HEK293 (cell line): ENCODE results near the gene RNF126.
A peak's percentile ranks its signal among the peaks of the same experiment; 100 is the strongest.

Experiments
- CTCF ChIA-PET: fragments of 350-600 bp; formaldehyde crosslinking; extraction: SDS; loops from one replicate; lab custom pipeline; 2021; ENCODE audit warnings: antibody characterized with exemption; lab: Yijun Ruan, JAX
- POLR2A ChIA-PET: fragments of 300-600 bp; formaldehyde crosslinking; extraction: SDS; loops from one replicate; lab custom pipeline; 2020; ENCODE audit warnings: antibody characterized with exemption, inconsistent platforms; lab: Yijun Ruan, JAX
- H3K27ac ChIP-seq: fragments of 200-500 bp; sonication (Bioruptor generic); 2 replicates; pipeline ENCODE4 v1.5.1; 2014; ENCODE audit warnings: low read depth, low read length, control low read depth, inconsistent platforms; ENCODE audit errors: extremely low read depth
- H3K36me3 ChIP-seq, 2 experiments: fragments of 200-500 bp in 1 of 2; sonication (Bioruptor generic) in 1 of 2; 1 replicate in 1 of 2; 2 replicates in 1 of 2; pipeline ENCODE4 v1.5.1; 2014 to 2017; ENCODE audit warnings: inconsistent platforms in 2 of 2, low read length in 2 of 2; ENCODE audit not compliant: control insufficient read depth in 2 of 2, insufficient read depth in 1 of 2
- H3K4me1 ChIP-seq: fragments of 200-500 bp; sonication (Bioruptor generic); 2 replicates; pipeline ENCODE4 v1.5.1; 2014; ENCODE audit warnings: mild to moderate bottlenecking, low read length, inconsistent platforms; ENCODE audit not compliant: control insufficient read depth, insufficient read depth
- H3K4me3 ChIP-seq: 2 replicates; pipeline ENCODE4 v1.5.1; 2011; ENCODE audit warnings: low read depth, mild to moderate bottlenecking, control low read depth, low read length, moderate library complexity
- H3K9me3 ChIP-seq: fragments of 200-500 bp; sonication (Bioruptor generic); 2 replicates; pipeline ENCODE4 v1.5.1; 2014; ENCODE audit warnings: low read depth, low read length, inconsistent platforms; ENCODE audit not compliant: control insufficient read depth, insufficient read depth
- BCL11A ChIP-seq: fragments of 450-650 bp; formaldehyde crosslinking; IDR thresholded peaks from 2 replicates; pipeline ENCODE4 v1.5.1; 2016; ENCODE audit warnings: low read depth, missing biosample characterization, missing genetic modification characterization
- IKZF3 ChIP-seq: fragments of 450-650 bp; IDR thresholded peaks from 2 replicates; pipeline ENCODE4 v1.5.0; 2018; ENCODE audit warnings: missing biosample characterization, mild to moderate bottlenecking, missing genetic modification characterization, moderate library complexity
- KLF1 ChIP-seq: fragments of 450-650 bp; formaldehyde crosslinking; IDR thresholded peaks from 2 replicates; pipeline ENCODE4 v1.5.1; 2016; ENCODE audit warnings: missing biosample characterization, missing genetic modification characterization
- KLF8 ChIP-seq: fragments of 450-650 bp; formaldehyde crosslinking; IDR thresholded peaks from 2 replicates; pipeline ENCODE4 v1.5.1; 2016; ENCODE audit warnings: missing biosample characterization, missing genetic modification characterization
- KLF9 ChIP-seq: fragments of 450-650 bp; formaldehyde crosslinking; IDR thresholded peaks from 2 replicates; pipeline ENCODE4 v1.5.1; 2016; ENCODE audit warnings: missing biosample characterization, missing genetic modification characterization, low read depth
- MYNN ChIP-seq: fragments of 450-650 bp; formaldehyde crosslinking; IDR thresholded peaks from 2 replicates; pipeline ENCODE4 v1.5.1; 2016; ENCODE audit warnings: missing biosample characterization, missing genetic modification characterization, borderline replicate concordance
- SCRT2 ChIP-seq: fragments of 450-650 bp; formaldehyde crosslinking; IDR thresholded peaks from 2 replicates; pipeline ENCODE4 v1.5.1; 2016; ENCODE audit warnings: missing biosample characterization, missing genetic modification characterization
- SP2 ChIP-seq: fragments of 450-650 bp; formaldehyde crosslinking; IDR thresholded peaks from 2 replicates; pipeline ENCODE4 v1.5.1; 2016; ENCODE audit warnings: missing biosample characterization, missing genetic modification characterization
- ZBTB20 ChIP-seq: fragments of 450-650 bp; formaldehyde crosslinking; IDR thresholded peaks from 2 replicates; pipeline ENCODE4 v1.5.1; 2016; ENCODE audit warnings: missing biosample characterization, missing genetic modification characterization
- ZFP69B ChIP-seq: fragments of 450-650 bp; formaldehyde crosslinking; IDR thresholded peaks from 2 replicates; pipeline ENCODE4 v1.5.1; 2016; ENCODE audit warnings: missing biosample characterization, missing genetic modification characterization
- ZNF114 ChIP-seq: fragments of 450-650 bp; formaldehyde crosslinking; IDR thresholded peaks from 2 replicates; pipeline ENCODE4 v1.5.0; 2017; ENCODE audit warnings: missing biosample characterization, missing genetic modification characterization
- ZNF2 ChIP-seq: fragments of 450-650 bp; formaldehyde crosslinking; IDR thresholded peaks from 2 replicates; pipeline ENCODE4 v1.5.1; 2016; ENCODE audit warnings: missing biosample characterization, missing genetic modification characterization
- ZNF302 ChIP-seq: fragments of 450-650 bp; formaldehyde crosslinking; IDR thresholded peaks from 2 replicates; pipeline ENCODE4 v1.5.1; 2016; ENCODE audit warnings: missing biosample characterization, missing genetic modification characterization, low read depth
- ZNF341 ChIP-seq: fragments of 450-650 bp; formaldehyde crosslinking; IDR thresholded peaks from 2 replicates; pipeline ENCODE4; 2016; ENCODE audit warnings: low read depth, missing biosample characterization, missing genetic modification characterization
- ZNF366 ChIP-seq: fragments of 450-650 bp; formaldehyde crosslinking; conservative IDR thresholded peaks from 2 replicates; pipeline ENCODE4 v1.5.1; 2016; ENCODE audit warnings: missing biosample characterization, missing genetic modification characterization
- ZNF37A ChIP-seq: fragments of 450-650 bp; IDR thresholded peaks from 2 replicates; pipeline ENCODE4 v1.5.1; 2018; ENCODE audit warnings: missing biosample characterization, missing genetic modification characterization
- ZNF416 ChIP-seq: fragments of 450-650 bp; formaldehyde crosslinking; IDR thresholded peaks from 2 replicates; pipeline ENCODE4 v1.5.1; 2016; ENCODE audit warnings: missing biosample characterization, missing genetic modification characterization
- ZNF548 ChIP-seq: fragments of 450-650 bp; formaldehyde crosslinking; IDR thresholded peaks from 2 replicates; pipeline ENCODE4 v1.5.1; 2016; ENCODE audit warnings: missing biosample characterization, missing genetic modification characterization
- ZNF561 ChIP-seq: fragments of 450-650 bp; IDR thresholded peaks from 2 replicates; pipeline ENCODE4 v1.5.1; 2018; ENCODE audit warnings: missing biosample characterization, missing genetic modification characterization, borderline replicate concordance
- ZNF600 ChIP-seq: fragments of 450-650 bp; formaldehyde crosslinking; IDR thresholded peaks from 2 replicates; pipeline ENCODE4 v1.5.1; 2016; ENCODE audit warnings: missing biosample characterization, missing genetic modification characterization
- ZNF639 ChIP-seq: fragments of 450-650 bp; formaldehyde crosslinking; IDR thresholded peaks from 2 replicates; pipeline ENCODE4 v1.5.1; 2016; ENCODE audit warnings: missing biosample characterization, missing genetic modification characterization
- ZXDB ChIP-seq: fragments of 450-650 bp; formaldehyde crosslinking; IDR thresholded peaks from 2 replicates; pipeline ENCODE4 v1.5.1; 2016; ENCODE audit warnings: missing biosample characterization, missing genetic modification characterization
- TF ChIP-seq, protein P1 (sequence below): fragments of 450-650 bp; formaldehyde crosslinking; IDR thresholded peaks from 2 replicates; pipeline ENCODE4 v1.5.1; 2016; ENCODE audit warnings: missing biosample characterization, missing genetic modification characterization
- TF ChIP-seq, protein P2 (sequence below): fragments of 450-650 bp; formaldehyde crosslinking; IDR thresholded peaks from 2 replicates; pipeline ENCODE4 v1.5.1; 2017; ENCODE audit warnings: missing biosample characterization, missing genetic modification characterization

Gene RNF126

DNA sequence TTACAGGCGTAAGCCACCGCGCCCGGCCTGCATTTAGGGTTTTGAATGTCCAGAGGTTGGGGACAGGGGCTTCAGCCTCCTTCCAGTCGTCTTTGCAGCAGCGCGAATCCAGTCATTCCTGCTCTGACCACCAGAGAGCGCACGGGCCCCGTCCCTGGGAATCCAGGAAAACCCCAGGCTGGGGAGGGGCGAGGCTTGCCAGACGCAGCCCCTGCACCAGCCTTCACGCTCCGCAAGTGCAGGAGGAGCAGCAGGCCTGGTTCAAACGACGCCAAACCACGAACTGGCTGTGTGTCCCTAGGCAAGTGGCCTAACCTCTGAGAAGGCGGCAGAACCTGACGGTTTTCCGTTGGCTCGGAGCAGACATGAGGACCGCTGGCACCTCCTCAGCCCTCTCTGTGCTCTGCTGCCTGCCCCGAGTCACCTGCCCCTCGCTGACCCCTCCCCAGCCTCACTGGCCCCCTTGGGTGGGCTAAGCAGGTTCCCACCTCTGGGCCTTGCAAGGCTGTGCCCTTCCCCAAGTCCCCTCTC is 2.0 kb upstream of the RNF126 start (continued):
- TF ChIP-seq, protein P1, sequence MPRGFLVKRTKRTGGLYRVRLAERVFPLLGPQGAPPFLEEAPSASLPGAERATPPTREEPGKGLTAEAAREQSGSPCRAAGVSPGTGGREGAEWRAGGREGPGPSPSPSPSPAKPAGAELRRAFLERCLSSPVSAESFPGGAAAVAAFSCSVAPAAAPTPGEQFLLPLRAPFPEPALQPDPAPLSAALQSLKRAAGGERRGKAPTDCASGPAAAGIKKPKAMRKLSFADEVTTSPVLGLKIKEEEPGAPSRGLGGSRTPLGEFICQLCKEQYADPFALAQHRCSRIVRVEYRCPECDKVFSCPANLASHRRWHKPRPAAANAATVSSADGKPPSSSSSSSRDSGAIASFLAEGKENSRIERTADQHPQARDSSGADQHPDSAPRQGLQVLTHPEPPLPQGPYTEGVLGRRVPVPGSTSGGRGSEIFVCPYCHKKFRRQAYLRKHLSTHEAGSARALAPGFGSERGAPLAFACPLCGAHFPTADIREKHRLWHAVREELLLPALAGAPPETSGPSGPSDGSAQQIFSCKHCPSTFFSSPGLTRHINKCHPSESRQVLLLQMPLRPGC (tag by site-specific recombination) = no peak
- TF ChIP-seq KLF8 (peak; percentile 69), IKZF3 (tag by site-specific recombination) (peak; percentile 71; the same call in 1 of the 2 replicates), ZNF341 (tag by site-specific recombination) (peak; percentile 77), ZBTB20 (tag by site-specific recombination) (peak; percentile 37; the same call in 1 of the 2 replicates), ZNF600 (tag by site-specific recombination) (peak; percentile 48; the same call in 1 of the 2 replicates), ZNF639 (tag by site-specific recombination) (peak; percentile 21; the same call in 1 of the 2 replicates), ZXDB (peak; percentile 76), ZNF548 (tag by site-specific recombination) (no peak), SCRT2 (tag by site-specific recombination) (no peak), KLF1 (tag by site-specific recombination) (0 out of 2 replicates have a peak, but pooled peaks have one; percentile 23), ZNF2 (tag by site-specific recombination) (0 out of 2 replicates have a peak, but pooled peaks have one; percentile 49)
- TF ChIP-seq, protein P2, sequence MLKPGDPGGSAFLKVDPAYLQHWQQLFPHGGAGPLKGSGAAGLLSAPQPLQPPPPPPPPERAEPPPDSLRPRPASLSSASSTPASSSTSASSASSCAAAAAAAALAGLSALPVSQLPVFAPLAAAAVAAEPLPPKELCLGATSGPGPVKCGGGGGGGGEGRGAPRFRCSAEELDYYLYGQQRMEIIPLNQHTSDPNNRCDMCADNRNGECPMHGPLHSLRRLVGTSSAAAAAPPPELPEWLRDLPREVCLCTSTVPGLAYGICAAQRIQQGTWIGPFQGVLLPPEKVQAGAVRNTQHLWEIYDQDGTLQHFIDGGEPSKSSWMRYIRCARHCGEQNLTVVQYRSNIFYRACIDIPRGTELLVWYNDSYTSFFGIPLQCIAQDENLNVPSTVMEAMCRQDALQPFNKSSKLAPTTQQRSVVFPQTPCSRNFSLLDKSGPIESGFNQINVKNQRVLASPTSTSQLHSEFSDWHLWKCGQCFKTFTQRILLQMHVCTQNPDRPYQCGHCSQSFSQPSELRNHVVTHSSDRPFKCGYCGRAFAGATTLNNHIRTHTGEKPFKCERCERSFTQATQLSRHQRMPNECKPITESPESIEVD = no peak

DNA sequence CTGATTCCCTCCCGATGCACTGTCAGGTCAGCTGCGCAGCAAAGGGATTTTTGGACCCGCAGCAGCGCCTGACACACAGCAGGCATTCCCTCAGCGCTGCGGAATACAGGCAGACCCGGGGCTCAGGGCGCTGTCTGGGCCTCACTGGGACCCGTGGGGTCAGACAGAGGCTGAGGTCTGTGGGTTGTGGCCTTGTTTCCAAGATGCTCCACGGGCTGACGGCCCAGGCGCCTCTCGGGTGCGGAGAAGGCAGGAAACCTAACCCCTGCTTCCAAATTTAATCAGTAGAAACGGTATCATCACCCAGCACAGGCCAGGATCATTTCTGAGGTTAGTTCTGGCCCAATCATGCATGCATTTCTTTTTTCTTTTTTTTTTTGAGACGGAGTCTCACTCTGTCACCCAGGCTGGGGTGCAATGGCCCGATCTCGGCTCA is 686 bp upstream of the RNF126 start:
- peaks cover 0 to 22% of the 10 kb centered on the region in 2 experiments; a peak in 1 of 3 replicates for H3K36me3 ChIP-seq
- H3K9me3 ChIP-seq = no peaks in the 10 kb centered on the region
- CTCF ChIA-PET = interaction anchor here (0.6 to 1.5 kb wide), 7 partner anchors 67 to 109 kb away, joined by 3 to 9 read pairs (median 3); no protein-coding TSS in a partner anchor
- H3K27ac ChIP-seq = peak overlapping the region; percentile 45; the same call in 1 of the 2 replicates
- H3K4me3 ChIP-seq = peak overlapping the region; percentile 46
- TF ChIP-seq BCL11A (tag by site-specific recombination) (no peak), ZNF600 (tag by site-specific recombination) (peak; percentile 82; the same call in 1 of the 2 replicates)
- TF ChIP-seq, all 188 proteins: peak for 1
- POLR2A ChIA-PET = interaction anchor here (0.6 to 1.5 kb wide), 8 partner anchors 9 to 320 kb away, joined by 3 to 8 read pairs (median 4); partner anchors contain the start of gene WDR18
- peaks cover 9% of the 10 kb centered on the region for H3K4me1 ChIP-seq

DNA sequence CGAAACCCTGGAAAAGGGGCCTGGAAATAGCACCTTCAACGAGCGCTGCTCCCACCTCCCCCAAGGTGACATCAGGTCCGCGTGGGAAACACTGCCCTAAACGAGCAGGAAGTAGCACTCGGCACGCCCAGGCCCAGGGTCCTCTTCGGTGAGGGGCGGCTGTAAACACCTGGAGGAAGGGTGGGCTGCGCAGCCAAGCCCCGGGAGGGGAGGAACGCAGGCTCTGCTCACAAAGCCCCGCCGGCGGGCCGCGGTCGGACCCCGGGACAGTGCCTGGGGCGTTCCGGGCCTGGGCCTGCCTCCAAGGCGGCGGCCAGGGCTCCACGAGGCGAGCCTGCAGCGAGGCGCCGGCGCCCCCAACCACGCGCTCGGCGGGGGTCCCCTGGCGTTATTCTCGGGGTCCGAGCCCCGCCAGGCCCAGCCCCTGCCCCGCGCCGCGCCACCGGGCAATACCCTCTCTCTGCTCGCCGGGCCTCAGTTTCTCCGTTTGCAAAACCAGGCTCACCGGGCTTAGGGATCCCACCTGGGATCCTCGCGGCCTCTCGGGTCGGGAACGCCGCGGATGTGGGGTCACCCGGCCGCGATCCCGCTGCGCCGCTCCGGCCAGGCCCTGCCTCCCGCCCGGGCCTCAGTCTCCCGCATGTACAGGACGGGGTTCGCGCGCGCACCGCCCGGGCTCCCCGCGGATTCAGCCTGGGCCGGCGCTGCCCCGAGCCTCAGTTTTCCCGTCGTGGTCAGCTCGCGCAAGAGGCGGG is 630 bp downstream of the RNF126 start:
- CTCF ChIA-PET = interaction anchor here (0.7 to 1.3 kb wide), 2 partner anchors 75 to 78 kb away, joined by 3 to 5 read pairs; no protein-coding TSS in a partner anchor
- Histone ChIP-seq H3K4me1 (peaks cover 9% of the 10 kb centered on the region), H3K4me3 (peak overlapping the region; percentile 86), H3K9me3 (no peaks in the 10 kb centered on the region), H3K36me3 (peaks cover 0 to 33% of the 10 kb centered on the region in 2 experiments; a peak in 1 of 3 replicates), H3K27ac (peak overlapping the region; percentile 94)
- POLR2A ChIA-PET = interaction anchor here (0.5 to 1.5 kb wide), 8 partner anchors 13 to 1806 kb away, joined by 3 to 8 read pairs (median 4); partner anchors contain the start of gene WDR18
- TF ChIP-seq MYNN (no peak), SP2 (tag by site-specific recombination) (peak; percentile 89), ZNF37A (no peak), ZNF366 (tag by site-specific recombination) (no peak), ZBTB20 (tag by site-specific recombination) (peak; percentile 10; the same call in 1 of the 2 replicates), KLF1 (tag by site-specific recombination) (peak; percentile 46; the same call in 1 of the 2 replicates), ZFP69B (tag by site-specific recombination) (no peak), ZNF302 (tag by site-specific recombination) (no peak), ZNF561 (tag by site-specific recombination) (no peak), KLF9 (tag by site-specific recombination) (peak; percentile 63; the same call in 1 of the 2 replicates), ZNF416 (tag by site-specific recombination) (no peak), ZNF114 (tag by site-specific recombination) (no peak)
